ENCODE results near the gene TRIM28. TPM values are rescaled to one million over a fixed set of nuclear protein-coding genes. Genes with fewer than 3 reads are reported as not detected.

The TRIM28 gene
- total RNA-seq, 4 donors from 2014 or later = 180 to 694 (median 297) TPM

- Histone ChIP-seq H3K9me3 (no peaks in the 10 kb centered on the region), H3K27ac (no peak overlapping the region), H3K4me3 (no peak overlapping the region), H3K27me3 (no peaks in the 10 kb centered on the region), H3K36me3 (peaks cover 0 to 49% (median 20%) of the 10 kb centered on the region in 4 donors), H3K4me1 (peaks cover 30 to 36% (median 31%) of the 10 kb centered on the region in 4 donors)
- intact Hi-C loops (cut with DNase I; ENCODE audit: low total_unique reads) = no loop called here
- WGBS, 2 donors (ENCODE audit: low coverage in 1 of 2) = 76 to 84% methylated on average over 5 to 13 of the region's 13 CpGs
- no peak for DNase-seq
- TF ChIP-seq EP300 (IDR thresholded peaks at IDR 0.05; ENCODE audit: low read depth) (no peak), POLR2A (IDR thresholded peaks at IDR 0.05) (no peak)
- in situ Hi-C loops (cut with MboI; ENCODE audit: low pct_ligation_motif_present in 1 of 4, low pct_unique_long_range_greater_than_20kb in 1 of 4, low sequenced_read_pairs in 3 of 4) = no loop called here
Observed at GRCh38 chr19:58550362-58551122, 6.7 kb downstream of the TRIM28 start.

- H3K36me3 ChIP-seq = peaks cover 0 to 51% (median 22%) of the 10 kb centered on the region in 4 donors
- H3K27me3 ChIP-seq = no peaks in the 10 kb centered on the region
- TF ChIP-seq POLR2AphosphoS5 (IDR thresholded peaks at IDR 0.05) (no peak), EP300 (IDR thresholded peaks at IDR 0.05; ENCODE audit: low read depth) (no peak), CTCF (IDR thresholded peaks at IDR 0.05) (no peak), POLR2A (IDR thresholded peaks at IDR 0.05) (no peak)
- H3K27ac ChIP-seq = no peak overlapping the region
- H3K9me3 ChIP-seq = no peaks in the 10 kb centered on the region
- intact Hi-C loops (cut with DNase I; ENCODE audit: low total_unique reads) (no loop called here), in situ Hi-C loops (cut with MboI; ENCODE audit: low pct_ligation_motif_present in 1 of 4, low pct_unique_long_range_greater_than_20kb in 1 of 4, low sequenced_read_pairs in 3 of 4) (no loop called here)
- no peak for DNase-seq
- H3K4me3 ChIP-seq = no peak overlapping the region
- peaks cover 27 to 36% (median 28%) of the 10 kb centered on the region in 4 donors for H3K4me1 ChIP-seq
- WGBS, 2 donors (ENCODE audit: low coverage in 1 of 2) = 47 to 63% methylated on average over 1 of the region's 1 CpG
Observed at GRCh38 chr19:58551123-58551497, 7.2 kb downstream of the TRIM28 start.

GRCh38 chr19:58551577-58552471, 8.0 kb downstream of the TRIM28 start:
- H3K27ac ChIP-seq = no peak overlapping the region
- H3K4me3 ChIP-seq = no peak overlapping the region
- no peaks in the 10 kb centered on the region for H3K9me3 ChIP-seq
- intact Hi-C loops (cut with DNase I; ENCODE audit: low total_unique reads) (no loop called here), in situ Hi-C loops (cut with MboI; ENCODE audit: low pct_ligation_motif_present in 1 of 4, low pct_unique_long_range_greater_than_20kb in 1 of 4, low sequenced_read_pairs in 3 of 4) (no loop called here)
- peaks cover 0 to 57% (median 24%) of the 10 kb centered on the region in 4 donors for H3K36me3 ChIP-seq
- DNase-seq = no peak
- 95 to 100% methylated on average over 1 to 18 of the region's 18 CpGs for WGBS, 2 donors (ENCODE audit: low coverage in 1 of 2)
- TF ChIP-seq POLR2AphosphoS5 (IDR thresholded peaks at IDR 0.05) (peak in 1 of 3 donors; percentile 10), POLR2A (IDR thresholded peaks at IDR 0.05) (no peak)
- H3K4me1 ChIP-seq = peaks cover 22 to 36% (median 28%) of the 10 kb centered on the region in 4 donors
- H3K27me3 ChIP-seq = no peaks in the 10 kb centered on the region

GRCh38 chr19:58552655-58553054, 8.8 kb downstream of the TRIM28 start:
- no peak for DNase-seq
- WGBS, 2 donors (ENCODE audit: low coverage in 1 of 2) = 85 to 94% methylated on average over 2 of the region's 2 CpGs
- H3K36me3 ChIP-seq = peaks cover 0 to 54% (median 23%) of the 10 kb centered on the region in 4 donors

More at GRCh38 chr19:58552655-58553054, 8.8 kb downstream of the TRIM28 start:
- TF ChIP-seq POLR2AphosphoS5 (IDR thresholded peaks at IDR 0.05) (no peak), CTCF (IDR thresholded peaks at IDR 0.05) (no peak), EP300 (IDR thresholded peaks at IDR 0.05; ENCODE audit: low read depth) (no peak), POLR2A (IDR thresholded peaks at IDR 0.05) (no peak)
- intact Hi-C loops (cut with DNase I; ENCODE audit: low total_unique reads) (no loop called here), in situ Hi-C loops (cut with MboI; ENCODE audit: low pct_ligation_motif_present in 1 of 4, low pct_unique_long_range_greater_than_20kb in 1 of 4, low sequenced_read_pairs in 3 of 4) (no loop called here)
- no peaks in the 10 kb centered on the region for H3K27me3 ChIP-seq
- H3K9me3 ChIP-seq = no peaks in the 10 kb centered on the region
- peaks cover 27 to 37% (median 31%) of the 10 kb centered on the region in 4 donors for H3K4me1 ChIP-seq
- no peak overlapping the region for H3K4me3 ChIP-seq
- no peak overlapping the region for H3K27ac ChIP-seq
